ENCODE data around the gene LAIR1. TPM values are rescaled to one million over a fixed set of nuclear protein-coding genes. Genes with fewer than 3 reads are reported as not detected.
"Not testable (repeated sequence)": the region's sequence is repeated elsewhere in the genome, so short reads cannot be mapped to it uniquely, and the experiment has no call there.

LAIR1 gene
- total RNA-seq, 1 experiment from 2014 or later, result not detected

- intact Hi-C loops (cut with micrococcal nuclease; ENCODE audit: unreplicated experiment), result no loop called here
Observed at GRCh38 chr19:54383330-54383729, 18.6 kb upstream of the LAIR1 start.

GRCh38 chr19:54382041-54382440 lies 17.3 kb upstream of the LAIR1 start:
- H3K4me3 ChIP-seq (ENCODE audit: low read depth, low read length); DNase-seq; H3K4me1 ChIP-seq; POLR2A ChIA-PET; H3K36me3 Mint-ChIP-seq (ENCODE audit: insufficient read depth, unreplicated experiment); H3K27ac Mint-ChIP-seq (ENCODE audit: unreplicated experiment); H3K4me1 Mint-ChIP-seq (ENCODE audit: low read depth, unreplicated experiment); H3K9me3 Mint-ChIP-seq (ENCODE audit: unreplicated experiment); H3K36me3 ChIP-seq (ENCODE audit: control insufficient read depth, insufficient read depth, low read length); H3K27me3 ChIP-seq (replicated peaks; ENCODE audit: control insufficient read depth, insufficient read depth, low read length); H3K4me3 Mint-ChIP-seq (ENCODE audit: unreplicated experiment); CTCF ChIA-PET; BruUV-seq (replicated peaks); intact Hi-C loops (cut with micrococcal nuclease; ENCODE audit: unreplicated experiment); H3K9me3 ChIP-seq: not testable (repeated sequence)
- peaks cover 22% of the 10 kb centered on the region for H3K27me3 Mint-ChIP-seq (ENCODE audit: insufficient read depth, unreplicated experiment)

More at GRCh38 chr19:54383330-54383729, 18.6 kb upstream of the LAIR1 start:
- Mint-ChIP-seq H3K27ac (ENCODE audit: unreplicated experiment) (no peak overlapping the region), H3K4me1 (ENCODE audit: low read depth, unreplicated experiment) (peaks cover 2% of the 10 kb centered on the region), H3K4me3 (ENCODE audit: unreplicated experiment) (no peak overlapping the region), H3K36me3 (ENCODE audit: insufficient read depth, unreplicated experiment) (no peaks in the 10 kb centered on the region), H3K9me3 (ENCODE audit: unreplicated experiment) (peaks cover 8% of the 10 kb centered on the region), H3K27me3 (ENCODE audit: insufficient read depth, unreplicated experiment) (peaks cover 24% of the 10 kb centered on the region)
- POLR2A ChIA-PET, result no interaction called here
- Histone ChIP-seq H3K36me3 (ENCODE audit: control insufficient read depth, insufficient read depth, low read length) (no peaks in the 10 kb centered on the region), H3K9me3 (no peaks in the 10 kb centered on the region), H3K27me3 (replicated peaks; ENCODE audit: control insufficient read depth, insufficient read depth, low read length) (no peaks in the 10 kb centered on the region), H3K4me3 (ENCODE audit: low read depth, low read length) (no peak overlapping the region), H3K4me1 (no peaks in the 10 kb centered on the region; the same call in 1 of the 2 replicates)
- CTCF ChIA-PET, result no interaction called here
- BruUV-seq (replicated peaks), result no TSS peak
- TF ChIP-seq CTCF (IDR thresholded peaks at IDR 0.05; ENCODE audit: insufficient read depth in 1 of 2, low read depth in 1 of 2, low read length in 1 of 2, severe bottlenecking in 1 of 2, unreplicated experiment in 1 of 2), result no peak
- no peak for DNase-seq

- BruUV-seq (replicated peaks), result no TSS peak
- CTCF ChIA-PET, result no interaction called here
- Histone ChIP-seq H3K4me1 (no peaks in the 10 kb centered on the region), H3K4me3 (ENCODE audit: low read depth, low read length) (no peak overlapping the region), H3K9me3 (no peaks in the 10 kb centered on the region), H3K36me3 (ENCODE audit: control insufficient read depth, insufficient read depth, low read length) (no peaks in the 10 kb centered on the region), H3K27me3 (replicated peaks; ENCODE audit: control insufficient read depth, insufficient read depth, low read length) (no peaks in the 10 kb centered on the region)
- no peak overlapping the region for H3K4me3 Mint-ChIP-seq (ENCODE audit: unreplicated experiment)
- no peak overlapping the region for H3K27ac Mint-ChIP-seq (ENCODE audit: unreplicated experiment)
- no peaks in the 10 kb centered on the region for H3K4me1 Mint-ChIP-seq (ENCODE audit: low read depth, unreplicated experiment)
- no peak for TF ChIP-seq CTCF (IDR thresholded peaks at IDR 0.05; ENCODE audit: insufficient read depth in 1 of 2, low read depth in 1 of 2, low read length in 1 of 2, severe bottlenecking in 1 of 2, unreplicated experiment in 1 of 2)
- peaks cover 19% of the 10 kb centered on the region for H3K27me3 Mint-ChIP-seq (ENCODE audit: insufficient read depth, unreplicated experiment)
- DNase-seq, result no peak
- intact Hi-C loops (cut with micrococcal nuclease; ENCODE audit: unreplicated experiment), result no loop called here
- H3K36me3 Mint-ChIP-seq (ENCODE audit: insufficient read depth, unreplicated experiment), result no peaks in the 10 kb centered on the region
- POLR2A ChIA-PET, result no interaction called here
- H3K9me3 Mint-ChIP-seq (ENCODE audit: unreplicated experiment), result peaks cover 8% of the 10 kb centered on the region
Observed at GRCh38 chr19:54380897-54381296, 16.2 kb upstream of the LAIR1 start.

DNA sequence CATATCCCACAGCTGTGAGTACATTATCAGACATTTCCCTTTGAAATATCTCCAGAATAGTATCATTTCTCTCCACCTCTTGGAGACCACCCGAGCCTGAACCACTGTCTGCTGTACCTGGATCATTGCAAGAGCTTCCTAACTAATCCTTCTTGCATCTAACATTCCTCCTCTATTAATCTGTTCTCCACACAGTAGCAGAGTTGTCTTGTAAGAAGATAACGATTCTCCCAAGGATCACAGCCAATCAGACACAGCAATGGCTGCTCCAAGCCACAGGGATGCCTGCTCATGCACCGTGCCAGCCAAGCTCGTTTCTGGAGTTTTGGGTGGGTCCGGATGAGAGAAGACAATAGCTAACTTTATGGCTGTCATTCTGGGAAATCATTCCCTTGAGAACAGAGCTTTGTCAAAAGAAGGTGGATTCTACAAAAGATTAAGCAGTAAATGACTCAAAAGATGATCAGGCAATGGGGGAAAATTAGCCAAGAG lies 14.5 kb upstream of the LAIR1 start:
- no peaks in the 10 kb centered on the region for H3K9me3 ChIP-seq
- DNase-seq, result no peak
- CTCF ChIA-PET, result interaction anchor here (0.6 to 0.7 kb wide), 3 partner anchors 12 to 502 kb away, joined by 3 to 5 read pairs (median 3); no protein-coding TSS in a partner anchor
- no peak overlapping the region for H3K4me3 Mint-ChIP-seq (ENCODE audit: unreplicated experiment)
- no peak overlapping the region for H3K27ac Mint-ChIP-seq (ENCODE audit: unreplicated experiment)
- H3K36me3 Mint-ChIP-seq (ENCODE audit: insufficient read depth, unreplicated experiment), result no peaks in the 10 kb centered on the region
- POLR2A ChIA-PET, result no interaction called here
- H3K4me1 Mint-ChIP-seq (ENCODE audit: low read depth, unreplicated experiment), result no peaks in the 10 kb centered on the region
- H3K27me3 Mint-ChIP-seq (ENCODE audit: insufficient read depth, unreplicated experiment), result peaks cover 11% of the 10 kb centered on the region
- intact Hi-C loops (cut with micrococcal nuclease; ENCODE audit: unreplicated experiment), result no loop called here
- TF ChIP-seq CTCF (IDR thresholded peaks at IDR 0.05; ENCODE audit: insufficient read depth in 1 of 2, low read depth in 1 of 2, low read length in 1 of 2, severe bottlenecking in 1 of 2, unreplicated experiment in 1 of 2), result no peak
- no peak overlapping the region for H3K4me3 ChIP-seq (ENCODE audit: low read depth, low read length)
- BruUV-seq (replicated peaks), result no TSS peak
- H3K27me3 ChIP-seq (replicated peaks; ENCODE audit: control insufficient read depth, insufficient read depth, low read length), result no peaks in the 10 kb centered on the region
- H3K4me1 ChIP-seq, result no peaks in the 10 kb centered on the region
- peaks cover 8% of the 10 kb centered on the region for H3K9me3 Mint-ChIP-seq (ENCODE audit: unreplicated experiment)
- H3K36me3 ChIP-seq (ENCODE audit: control insufficient read depth, insufficient read depth, low read length), result no peaks in the 10 kb centered on the region
